DMS53 treated with DMSO at 0.1 percent for 48 hours (cell line): ENCODE results near the gene ZBTB7B.
A peak's percentile ranks its signal among the peaks of the same experiment; 100 is the strongest.
"Not testable (repeated sequence)": the region's sequence is repeated elsewhere in the genome, so short reads cannot be mapped to it uniquely, and the experiment has no call there.

Experiments used
- DNase-seq: peaks from one replicate; lab custom pipeline; 2025; ENCODE audit not compliant: unreplicated experiment; lab: John Stamatoyannopoulos, UW

Gene ZBTB7B

GRCh38 chr1:154986736-154987135, 15.9 kb upstream of the ZBTB7B start:
- not testable (repeated sequence) for DNase-seq

GRCh38 chr1:154987326-154987725, 15.3 kb upstream of the ZBTB7B start:
- DNase-seq, result no peak

GRCh38 chr1:154988058-154988954, 14.3 kb upstream of the ZBTB7B start:
- DNase-seq, result no peak

- DNase-seq, result no peak
Observed at GRCh38 chr1:154989195-154989860, 13.3 kb upstream of the ZBTB7B start.

- no peak for DNase-seq
Observed at GRCh38 chr1:154990276-154990675, 12.3 kb upstream of the ZBTB7B start.

- DNase-seq, result no peak
Observed at GRCh38 chr1:154992721-154993571, 9.7 kb upstream of the ZBTB7B start.

- no peak for DNase-seq
Observed at GRCh38 chr1:154993572-154994268, 8.9 kb upstream of the ZBTB7B start, which contains the start of gene LENEP. LENEP (plus strand) TSS chr1:154993586; CDS start chr1:154993608, 22 bp downstream.

- DNase-seq, result no peak
Observed at GRCh38 chr1:154994269-154994587, 8.4 kb upstream of the ZBTB7B start.

GRCh38 chr1:154994591-154994990, 8.0 kb upstream of the ZBTB7B start:
- DNase-seq, result no peak

GRCh38 chr1:154995301-154995983, 7.2 kb upstream of the ZBTB7B start:
- DNase-seq, result peak; percentile 21

- DNase-seq, result no peak
Observed at GRCh38 chr1:154996966-154997701, 5.5 kb upstream of the ZBTB7B start.

- DNase-seq, result no peak
Observed at GRCh38 chr1:154998201-154998780, 4.3 kb upstream of the ZBTB7B start.

GRCh38 chr1:154998818-154999570, 3.6 kb upstream of the ZBTB7B start:
- DNase-seq, result peak; percentile 23

- DNase-seq, result peak; percentile 65
Observed at GRCh38 chr1:154999571-155000410, 2.8 kb upstream of the ZBTB7B start.

GRCh38 chr1:155000411-155000725, 2.2 kb upstream of the ZBTB7B start:
- DNase-seq, result no peak

GRCh38 chr1:155000726-155001424, 1.7 kb upstream of the ZBTB7B start:
- DNase-seq, result peak; percentile 89

GRCh38 chr1:155001425-155001674, 1.3 kb upstream of the ZBTB7B start:
- no peak for DNase-seq
